ENCODE results near the gene SPIN2B. TPM values are rescaled to one million over a fixed set of nuclear protein-coding genes. Genes with fewer than 3 reads are reported as not detected.

SPIN2B gene
- total and polyA plus RNA-seq, 9 of the 15 experiments (the other 6 are each of a cell fraction or from before 2014, with no cell fraction given), result 6.2 to 23.7 (median 15.2) TPM

DNA sequence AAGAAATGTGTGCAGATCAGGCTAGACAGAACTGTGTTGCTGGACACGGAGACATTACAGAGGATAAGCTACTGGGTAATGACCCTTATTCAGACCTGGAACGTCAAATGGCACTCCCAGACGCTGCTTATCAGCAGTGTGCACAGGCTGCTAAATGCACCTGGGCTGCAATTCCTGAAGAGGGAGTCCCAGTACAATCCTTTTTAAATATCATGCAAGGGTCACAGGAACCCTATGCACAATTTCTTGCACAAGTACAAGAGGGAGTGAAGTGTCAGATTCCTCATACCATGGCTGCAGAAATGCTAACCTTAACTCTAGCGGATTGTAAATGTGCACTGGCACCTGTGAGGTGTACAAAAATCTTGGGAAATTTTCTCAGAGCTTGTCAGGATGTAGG lies 16.9 kb downstream of the SPIN2B start:
- TF ChIP-seq, protein P1, sequence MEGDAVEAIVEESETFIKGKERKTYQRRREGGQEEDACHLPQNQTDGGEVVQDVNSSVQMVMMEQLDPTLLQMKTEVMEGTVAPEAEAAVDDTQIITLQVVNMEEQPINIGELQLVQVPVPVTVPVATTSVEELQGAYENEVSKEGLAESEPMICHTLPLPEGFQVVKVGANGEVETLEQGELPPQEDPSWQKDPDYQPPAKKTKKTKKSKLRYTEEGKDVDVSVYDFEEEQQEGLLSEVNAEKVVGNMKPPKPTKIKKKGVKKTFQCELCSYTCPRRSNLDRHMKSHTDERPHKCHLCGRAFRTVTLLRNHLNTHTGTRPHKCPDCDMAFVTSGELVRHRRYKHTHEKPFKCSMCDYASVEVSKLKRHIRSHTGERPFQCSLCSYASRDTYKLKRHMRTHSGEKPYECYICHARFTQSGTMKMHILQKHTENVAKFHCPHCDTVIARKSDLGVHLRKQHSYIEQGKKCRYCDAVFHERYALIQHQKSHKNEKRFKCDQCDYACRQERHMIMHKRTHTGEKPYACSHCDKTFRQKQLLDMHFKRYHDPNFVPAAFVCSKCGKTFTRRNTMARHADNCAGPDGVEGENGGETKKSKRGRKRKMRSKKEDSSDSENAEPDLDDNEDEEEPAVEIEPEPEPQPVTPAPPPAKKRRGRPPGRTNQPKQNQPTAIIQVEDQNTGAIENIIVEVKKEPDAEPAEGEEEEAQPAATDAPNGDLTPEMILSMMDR (IDR thresholded peaks at IDR 0.05 in 2 of 3, conservative IDR thresholded peaks at IDR 0.05 in 1 of 3; ENCODE audit: insufficient read depth in 2 of 3, low read depth in 1 of 3, low read length in 3 of 3), result peak in 1 of 3 experiments; percentile 25; a peak in 1 of 6 replicates
- TF ChIP-seq HIVEP1 (CRISPR knock-in tag; IDR thresholded peaks at IDR 0.05), result no peak
- TF ChIP-seq RAD21 (CRISPR knock-in tag; conservative IDR thresholded peaks at IDR 0.05 in 1 of 2, IDR thresholded peaks at IDR 0.05 in 1 of 2), result peak in 1 of 2 experiments; percentile 24; a peak in 1 of 4 replicates
- TF ChIP-seq CBFA2T3 (IDR thresholded peaks at IDR 0.05), result 0 out of 2 replicates have a peak, but pooled peaks have one; percentile 9
- WGBS (ENCODE audit: insufficient coverage, low coverage, missing lambda C conversion rate), result 20% methylated on average over 4 of the region's 4 CpGs
- Histone ChIP-seq H3K4me2 (ENCODE audit: insufficient read depth, low read length) (no peak overlapping the region), H3K4me3 (no peak overlapping the region), H3K9me3 (replicated peaks; ENCODE audit: control insufficient read depth, insufficient read depth, low read depth, low read length) (no peaks in the 10 kb centered on the region), H3K9me1 (ENCODE audit: control insufficient read depth, insufficient read depth, low read length) (no peaks in the 10 kb centered on the region), H3K79me2 (ENCODE audit: control insufficient read depth, insufficient read depth, low read length) (no peaks in the 10 kb centered on the region), H3K27me3 (ENCODE audit: control insufficient read depth in 2 of 2, insufficient read depth in 2 of 2, low read length in 2 of 2) (no peaks in the 10 kb centered on the region), H3K4me1 (replicated peaks in 1 of 2; ENCODE audit: control insufficient read depth in 2 of 2, insufficient read depth in 2 of 2, low read length in 2 of 2) (no peaks in the 10 kb centered on the region), H2AFZ (ENCODE audit: low read depth, low read length) (no peak overlapping the region), H3K27ac (ENCODE audit: extremely low read depth, low read depth, low read length) (no peak overlapping the region), H4K20me1 (replicated peaks; ENCODE audit: control insufficient read depth, insufficient read depth, low read length) (no peaks in the 10 kb centered on the region), H3K36me3 (ENCODE audit: control insufficient read depth, insufficient read depth, low read length) (no peaks in the 10 kb centered on the region), H3K9ac (ENCODE audit: insufficient read depth in 1 of 2, low read depth in 2 of 2, low read length in 2 of 2) (no peak overlapping the region)
- DNase-seq (ENCODE audit: extremely low read depth in 1 of 4, low spot score in 3 of 4) (peak in 1 of 4 experiments; percentile 25), ATAC-seq (no peak), FAIRE-seq (peak; percentile 65)
- BruUV-seq (replicated peaks), result no TSS peak
- in situ Hi-C loops (cut with MboI), result no loop called here
- intact Hi-C loops (cut with micrococcal nuclease), result loop anchor here (5.0 kb wide), 1 partner anchor 348 kb away; no protein-coding TSS in a partner anchor
- ChIA-PET CTCF (ENCODE audit: low intra/inter-chr PET ratio) (no interaction called here), POLR2A (no interaction called here)

Measured in K562 (cell line).